GM19351 (cell line): ENCODE measurements around the gene MAS1L.

Source experiments
- ATAC-seq: cut with Tn5 transposase; IDR thresholded peaks from one replicate; pipeline ENCODE4 v1.9.1; 2021; ENCODE audit warnings: mild to moderate bottlenecking, moderate library complexity; ENCODE audit not compliant: unreplicated experiment

MAS1L gene

GRCh38 chr6:29487660-29488059 lies at the start of gene MAS1L:
TSS of gene MAS1L (minus strand) at chr6:29487956. CDS start at chr6:29487902, 54 bp downstream.
- no peak for ATAC-seq

GRCh38 chr6:29532320-29532951 lies 44.7 kb upstream of the MAS1L start:
- ATAC-seq, result no peak

GRCh38 chr6:29531668-29532067 lies 43.9 kb upstream of the MAS1L start:
- ATAC-seq, result no peak

- ATAC-seq, result no peak
Observed at GRCh38 chr6:29530671-29531310, 43.0 kb upstream of the MAS1L start.

- ATAC-seq, result no peak
Observed at GRCh38 chr6:29529956-29530355, 42.2 kb upstream of the MAS1L start.

GRCh38 chr6:29528988-29529560 lies 41.3 kb upstream of the MAS1L start:
- ATAC-seq, result no peak

- ATAC-seq, result no peak
Observed at GRCh38 chr6:29528300-29528931, 40.7 kb upstream of the MAS1L start.

- no peak for ATAC-seq
Observed at GRCh38 chr6:29527564-29527963, 39.8 kb upstream of the MAS1L start.

GRCh38 chr6:29527126-29527525 lies 39.4 kb upstream of the MAS1L start:
- no peak for ATAC-seq

GRCh38 chr6:29525311-29525639 lies 37.5 kb upstream of the MAS1L start:
- ATAC-seq, result no peak

GRCh38 chr6:29524444-29525310 lies 36.9 kb upstream of the MAS1L start:
- no peak for ATAC-seq

GRCh38 chr6:29524044-29524443 lies 36.3 kb upstream of the MAS1L start:
- no peak for ATAC-seq

GRCh38 chr6:29522227-29522626 lies 34.5 kb upstream of the MAS1L start:
- ATAC-seq, result no peak

GRCh38 chr6:29521006-29521680 lies 33.4 kb upstream of the MAS1L start:
- no peak for ATAC-seq

GRCh38 chr6:29520232-29520631 lies 32.5 kb upstream of the MAS1L start:
- no peak for ATAC-seq

- ATAC-seq, result no peak
Observed at GRCh38 chr6:29519291-29520010, 31.7 kb upstream of the MAS1L start.

GRCh38 chr6:29517728-29518440 lies 30.1 kb upstream of the MAS1L start:
- ATAC-seq, result no peak

GRCh38 chr6:29517245-29517644 lies 29.5 kb upstream of the MAS1L start:
- no peak for ATAC-seq

- no peak for ATAC-seq
Observed at GRCh38 chr6:29516108-29516507, 28.4 kb upstream of the MAS1L start.
